IMR-90 (cell line): ENCODE measurements around the gene EDNRB. TPM values are rescaled to one million over a fixed set of nuclear protein-coding genes. Genes with fewer than 3 reads are reported as not detected.
"Not testable (repeated sequence)": the region's sequence is repeated elsewhere in the genome, so short reads cannot be mapped to it uniquely, and the experiment has no call there.

ENCODE experiments used
- ATAC-seq: fragments of 200-7000 bp; cut with Tn5 transposase; 2 replicates; pipeline ENCODE4 v1.9.1; 2020; ENCODE audit warnings: low read depth, mild to moderate bottlenecking, moderate library complexity
- BruUV-seq: library from RNA; stranded (reverse); fragments of 400-500 nt; replicated peaks from 2 replicates; lab custom pipeline; 2021; lab: Mats Ljungman, UMichigan
- CTCF ChIA-PET: fragments of 300-600 bp; formaldehyde crosslinking; extraction: SDS; loops from one replicate; lab custom pipeline; 2021; ENCODE audit warnings: antibody characterized with exemption; lab: Yijun Ruan, JAX
- POLR2A ChIA-PET: fragments of 300-600 bp; sonication (Branson Sonifier 250); formaldehyde crosslinking; loops from one replicate; lab custom pipeline; 2022; ENCODE audit warnings: antibody characterized with exemption; ENCODE audit not compliant: unreplicated experiment; lab: Charles Lee
- DNase-seq: peaks from one replicate; pipeline ENCODE4 v3.0.0; 2013
- H2AFZ ChIP-seq: replicated peaks from 2 replicates; pipeline ENCODE3; 2013; ENCODE audit warnings: low read length, mild to moderate bottlenecking; ENCODE audit not compliant: poor library complexity
- H2AK5ac ChIP-seq: 2 replicates; pipeline ENCODE4 v1.6.1; 2013; ENCODE audit warnings: low read depth, low read length, inconsistent platforms
- H2AK9ac ChIP-seq: replicated peaks from 2 replicates; pipeline ENCODE3; 2013; ENCODE audit warnings: mild to moderate bottlenecking, low read depth, low read length, moderate library complexity; ENCODE audit not compliant: poor library complexity
- H2BK120ac ChIP-seq: 2 replicates; pipeline ENCODE4 v1.6.1; 2013; ENCODE audit warnings: low read depth, low read length, inconsistent platforms
- H2BK15ac ChIP-seq: 3 replicates; pipeline ENCODE4 v1.6.1; 2013; ENCODE audit warnings: low read depth, low read length, inconsistent platforms
- H2BK20ac ChIP-seq: 2 replicates; pipeline ENCODE4 v1.6.1; 2013; ENCODE audit warnings: low read depth, mild to moderate bottlenecking, inconsistent platforms, low read length, moderate library complexity
- H2BK5ac ChIP-seq: 2 replicates; pipeline ENCODE4 v1.6.1; 2013; ENCODE audit warnings: mild to moderate bottlenecking, low read depth, low read length, inconsistent platforms; ENCODE audit not compliant: poor library complexity, severe bottlenecking
- H3K14ac ChIP-seq: replicated peaks from 2 replicates; pipeline ENCODE4 v1.6.1; 2013; ENCODE audit warnings: low read depth, low read length, inconsistent platforms
- H3K18ac ChIP-seq: 2 replicates; pipeline ENCODE4 v1.6.1; 2013; ENCODE audit warnings: low read depth, low read length, control low read depth
- H3K23ac ChIP-seq: 2 replicates; pipeline ENCODE4 v1.6.1; 2013; ENCODE audit warnings: low read depth, low read length, inconsistent platforms
- H3K27ac ChIP-seq: 2 replicates; pipeline ENCODE4 v1.5.1; 2013; ENCODE audit warnings: mild to moderate bottlenecking, control low read depth, low read length; ENCODE audit not compliant: insufficient read depth
- H3K27me3 ChIP-seq: 2 replicates; pipeline ENCODE4 v1.6.1; 2013; ENCODE audit warnings: low read length; ENCODE audit not compliant: control insufficient read depth, insufficient read depth
- H3K36me3 ChIP-seq: 2 replicates; pipeline ENCODE4 v1.6.1; 2013; ENCODE audit warnings: low read length, mixed read lengths; ENCODE audit not compliant: control insufficient read depth, insufficient read depth
- H3K4ac ChIP-seq: 2 replicates; pipeline ENCODE4 v1.6.1; 2013; ENCODE audit warnings: low read depth, low read length, inconsistent platforms
- H3K4me1 ChIP-seq: 2 replicates; pipeline ENCODE4 v1.6.1; 2013; ENCODE audit warnings: low read length, mixed read lengths; ENCODE audit not compliant: control insufficient read depth, insufficient read depth
- H3K4me2 ChIP-seq: 2 replicates; pipeline ENCODE4 v1.6.1; 2013; ENCODE audit warnings: low read depth, mild to moderate bottlenecking, control low read depth, low read length, moderate library complexity
- H3K4me3 ChIP-seq: 2 replicates; pipeline ENCODE4 v1.5.1; 2013; ENCODE audit warnings: low read depth, mild to moderate bottlenecking, control low read depth, low read length, moderate library complexity; ENCODE audit not compliant: insufficient read depth
- H3K56ac ChIP-seq: 2 replicates; pipeline ENCODE4 v1.6.1; 2013; ENCODE audit warnings: low read length, inconsistent platforms; ENCODE audit not compliant: insufficient read depth; ENCODE audit errors: extremely low read depth
- H3K79me1 ChIP-seq, 2 experiments: 2 replicates each; pipeline ENCODE4 v1.6.1; 2013; ENCODE audit warnings: low read length in 2 of 2, inconsistent platforms in 1 of 2, low read depth in 1 of 2
- H3K9ac ChIP-seq: 2 replicates; pipeline ENCODE4 v1.6.1; 2013; ENCODE audit warnings: low read depth, low read length, control low read depth
- H3K9me1 ChIP-seq: 2 replicates; pipeline ENCODE4 v1.6.1; 2013; ENCODE audit warnings: low read length, inconsistent platforms; ENCODE audit not compliant: insufficient read depth
- H3K9me3 ChIP-seq: 2 replicates; pipeline ENCODE4 v1.6.1; 2013; ENCODE audit warnings: low read length; ENCODE audit not compliant: control insufficient read depth, insufficient read depth
- H4K20me1 ChIP-seq: 2 replicates; pipeline ENCODE4 v1.6.1; 2013; ENCODE audit warnings: low read length, inconsistent platforms; ENCODE audit not compliant: insufficient read depth
- H4K5ac ChIP-seq: 2 replicates; pipeline ENCODE4 v1.6.1; 2013; ENCODE audit warnings: mild to moderate bottlenecking, low read depth, low read length, control low read depth
- H4K8ac ChIP-seq, 2 experiments: 2 replicates each; pipeline ENCODE4 v1.6.1; 2013; ENCODE audit warnings: low read depth in 2 of 2, low read length in 2 of 2, control low read depth in 1 of 2, inconsistent platforms in 1 of 2
- H4K91ac ChIP-seq: 2 replicates; pipeline ENCODE4 v1.6.1; 2013; ENCODE audit warnings: low read depth, low read length, inconsistent platforms; ENCODE audit not compliant: insufficient read depth
- BHLHE40 ChIP-seq: fragments of 150-350 bp; IDR thresholded peaks from 2 replicates; pipeline ENCODE4 v1.6.1; 2016; ENCODE audit warnings: mild to moderate bottlenecking, low read depth, low read length
- FOS ChIP-seq: fragments of 150-350 bp; IDR thresholded peaks from 2 replicates; pipeline ENCODE4 v1.6.1; 2016; ENCODE audit warnings: low read depth, low read length
- MAZ ChIP-seq: IDR thresholded peaks from 2 replicates; pipeline ENCODE4 v1.6.1; 2012; ENCODE audit warnings: low read depth, mild to moderate bottlenecking, low read length, improper control_type of control experiment, moderate library complexity, borderline replicate concordance
- MXI1 ChIP-seq: IDR thresholded peaks from 2 replicates; pipeline ENCODE4 v1.6.1; 2012; ENCODE audit warnings: low read depth, mild to moderate bottlenecking, low read length, moderate library complexity, borderline replicate concordance
- POLR2A ChIP-seq: IDR thresholded peaks from 2 replicates; pipeline ENCODE4 v1.6.1; 2012; ENCODE audit warnings: mild to moderate bottlenecking, low read depth, low read length
- RCOR1 ChIP-seq: IDR thresholded peaks from 2 replicates; pipeline ENCODE4 v1.6.1; 2012; ENCODE audit warnings: mild to moderate bottlenecking, low read length, improper control_type of control experiment; ENCODE audit not compliant: insufficient replicate concordance
- RFX5 ChIP-seq: IDR thresholded peaks from 2 replicates; pipeline ENCODE4 v1.8.0; 2012; ENCODE audit warnings: low read depth, mild to moderate bottlenecking, low read length, moderate library complexity
- SMC3 ChIP-seq: fragments of 150-350 bp; IDR thresholded peaks from 2 replicates; pipeline ENCODE4 v1.6.1; 2016; ENCODE audit warnings: low read depth, mild to moderate bottlenecking, antibody characterized with exemption, low read length, moderate library complexity
- WGBS, 2 experiments: methylation state at CpG; one replicate each; pipeline versions ENCODE4 v1.1.5 to v1.1.7; 2013; ENCODE audit warnings: missing lambda C conversion rate in 2 of 2; ENCODE audit not compliant: insufficient read length in 1 of 2; ENCODE audit errors: extremely low coverage in 2 of 2; 5-methylcytosine and 5-hydroxymethylcytosine counted together
- dilution Hi-C: fragments of 300-500 bp; cut with HindIII; formaldehyde crosslinking; loops from one replicate; pipeline ENCODE4 v1.14.3; 2018; ENCODE audit warnings: low sequenced_read_pairs; ENCODE audit not compliant: unreplicated experiment
- in situ Hi-C: fragments of 300-500 bp; cut with MboI; formaldehyde crosslinking; loops from 3 replicates; pipeline ENCODE4 v1.14.3; 2019; ENCODE audit warnings: low sequenced_read_pairs, inconsistent platforms, mixed read lengths
- intact Hi-C: fragments of 100-400 bp; cut with micrococcal nuclease; formaldehyde crosslinking; loops from 2 replicates; pipeline ENCODE4 v1.10.0; 2022
- polyA plus RNA-seq, 3 experiments: library from polyadenylated mRNA; depleted of rRNA; stranded (reverse); fragments of >200 nt; gene quantifications; 2 replicates each; pipeline ENCODE4 v1.2.3, GENCODE V29; 2012; ENCODE audit warnings: low replicate concordance in 1 of 3
- total RNA-seq: library from RNA; depleted of rRNA; stranded (reverse); fragments of >200 nt; gene quantifications from 2 replicates; pipeline ENCODE4 v1.2.3, GENCODE V29; 2012
- TF ChIP-seq, protein P1 (sequence below): conservative IDR thresholded peaks from 2 replicates; pipeline ENCODE4 v1.5.1; 2012; ENCODE audit warnings: mild to moderate bottlenecking, low read depth, low read length, improper control_type of control experiment

The EDNRB gene
- total and polyA plus RNA-seq, 2 of the 4 experiments (the other 2 are of a cell fraction), result under 0.01 to 0.09 TPM

DNA sequence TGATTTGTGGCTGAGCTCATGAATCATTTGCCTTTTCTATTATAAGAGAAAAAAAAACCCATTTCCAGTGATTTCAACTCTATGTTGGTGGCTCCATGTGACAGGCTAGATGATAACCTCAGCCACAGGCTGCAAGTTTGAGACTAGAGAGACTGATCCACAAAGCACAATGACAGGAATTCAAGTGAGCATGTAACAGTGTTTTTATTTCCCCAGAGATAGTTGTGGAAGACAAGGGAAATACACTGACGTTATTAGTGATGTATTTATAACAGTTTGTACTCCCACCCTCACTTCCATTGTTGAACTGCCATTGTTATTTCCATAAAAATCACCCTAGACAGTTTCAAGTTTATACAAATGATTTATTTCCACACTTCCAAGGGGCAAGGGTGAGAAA is 27.9 kb upstream of the EDNRB start:
- no peak overlapping the region for H4K91ac ChIP-seq
- POLR2A ChIA-PET, result no interaction called here
- no peak for TF ChIP-seq MXI1
- TF ChIP-seq, protein P1, sequence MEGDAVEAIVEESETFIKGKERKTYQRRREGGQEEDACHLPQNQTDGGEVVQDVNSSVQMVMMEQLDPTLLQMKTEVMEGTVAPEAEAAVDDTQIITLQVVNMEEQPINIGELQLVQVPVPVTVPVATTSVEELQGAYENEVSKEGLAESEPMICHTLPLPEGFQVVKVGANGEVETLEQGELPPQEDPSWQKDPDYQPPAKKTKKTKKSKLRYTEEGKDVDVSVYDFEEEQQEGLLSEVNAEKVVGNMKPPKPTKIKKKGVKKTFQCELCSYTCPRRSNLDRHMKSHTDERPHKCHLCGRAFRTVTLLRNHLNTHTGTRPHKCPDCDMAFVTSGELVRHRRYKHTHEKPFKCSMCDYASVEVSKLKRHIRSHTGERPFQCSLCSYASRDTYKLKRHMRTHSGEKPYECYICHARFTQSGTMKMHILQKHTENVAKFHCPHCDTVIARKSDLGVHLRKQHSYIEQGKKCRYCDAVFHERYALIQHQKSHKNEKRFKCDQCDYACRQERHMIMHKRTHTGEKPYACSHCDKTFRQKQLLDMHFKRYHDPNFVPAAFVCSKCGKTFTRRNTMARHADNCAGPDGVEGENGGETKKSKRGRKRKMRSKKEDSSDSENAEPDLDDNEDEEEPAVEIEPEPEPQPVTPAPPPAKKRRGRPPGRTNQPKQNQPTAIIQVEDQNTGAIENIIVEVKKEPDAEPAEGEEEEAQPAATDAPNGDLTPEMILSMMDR, result no peak
- no peak for TF ChIP-seq RCOR1
- TF ChIP-seq RFX5, result no peak
- no peak for TF ChIP-seq BHLHE40
- no peak for TF ChIP-seq POLR2A
- no peak for TF ChIP-seq FOS
- TF ChIP-seq MAZ, result no peak
- TF ChIP-seq SMC3, result no peak
- no peaks in the 10 kb centered on the region for H3K36me3 ChIP-seq
- H2BK120ac ChIP-seq, result no peak overlapping the region
- DNase-seq, result no peak
- no peak overlapping the region for H3K27ac ChIP-seq
- no peaks in the 10 kb centered on the region for H3K79me1 ChIP-seq
- no peaks in the 10 kb centered on the region for H3K9me1 ChIP-seq
- H2AFZ ChIP-seq, result no peak overlapping the region
- H4K5ac ChIP-seq, result no peak overlapping the region
- H3K4me3 ChIP-seq, result no peak overlapping the region
- in situ Hi-C loops, result no loop called here
- H3K4ac ChIP-seq, result no peak overlapping the region
- no peak overlapping the region for H3K23ac ChIP-seq
- H3K18ac ChIP-seq, result no peak overlapping the region
- no peaks in the 10 kb centered on the region for H3K4me1 ChIP-seq
- no peak overlapping the region for H4K8ac ChIP-seq
- H4K20me1 ChIP-seq, result no peaks in the 10 kb centered on the region
- H2BK20ac ChIP-seq, result no peak overlapping the region
- peaks cover 2% of the 10 kb centered on the region; the same call in 1 of the 2 replicates for H3K27me3 ChIP-seq
- no peak overlapping the region for H2AK5ac ChIP-seq
- no peak for ATAC-seq
- no peak overlapping the region for H2BK15ac ChIP-seq
- CTCF ChIA-PET, result no interaction called here
- no peaks in the 10 kb centered on the region for H3K9me3 ChIP-seq
- H3K9ac ChIP-seq, result no peak overlapping the region
- H3K4me2 ChIP-seq, result no peak overlapping the region
- intact Hi-C loops, result no loop called here
- H2BK5ac ChIP-seq, result no peak overlapping the region
- no peak overlapping the region for H2AK9ac ChIP-seq
- no peak overlapping the region for H3K14ac ChIP-seq
- dilution Hi-C loops, result no loop called here
- WGBS, 2 experiments, result no CpG with 5 or more reads among the region's 1 CpG
- H3K56ac ChIP-seq, result no peak overlapping the region
- BruUV-seq, result no TSS peak

GRCh38 chr13:77935063-77935462 is 16.4 kb upstream of the EDNRB start:
- H3K79me1 ChIP-seq, in situ Hi-C loops, POLR2A ChIA-PET, H3K56ac ChIP-seq, H4K91ac ChIP-seq, H2AFZ ChIP-seq, ATAC-seq, H3K9ac ChIP-seq, H3K4me2 ChIP-seq, H2BK15ac ChIP-seq, H4K5ac ChIP-seq, H3K4ac ChIP-seq, DNase-seq, H2BK5ac ChIP-seq, H3K23ac ChIP-seq, H3K18ac ChIP-seq, H3K27ac ChIP-seq, H3K14ac ChIP-seq, H3K4me3 ChIP-seq, BruUV-seq, H3K9me1 ChIP-seq, H2BK120ac ChIP-seq, H2BK20ac ChIP-seq, H3K4me1 ChIP-seq, H2AK9ac ChIP-seq, H4K8ac ChIP-seq, H3K9me3 ChIP-seq, H3K27me3 ChIP-seq, H3K36me3 ChIP-seq, CTCF ChIA-PET, H4K20me1 ChIP-seq, dilution Hi-C loops, H2AK5ac ChIP-seq: not testable (repeated sequence)
- WGBS, 2 experiments, result 82% methylated on average over 2 of the region's 7 CpGs; no CpG with 5 or more reads in 1 of the 2 experiments
- intact Hi-C loops, result loop anchor here (10.0 kb wide), 1 partner anchor 60 kb away; no protein-coding TSS in a partner anchor
